NCI-H748 treated with DMSO at 0.1 percent for 48 hours (cell line): Measurements from ENCODE around the gene ERG.

Experiments
- DNase-seq: peaks from one replicate; lab custom pipeline; 2025; lab: John Stamatoyannopoulos, UW

Gene ERG

GRCh38 chr21:38433471-38433870, 64.8 kb downstream of the ERG start:
- DNase-seq, result no peak

- DNase-seq, result no peak
Observed at GRCh38 chr21:38430401-38430984, 67.8 kb downstream of the ERG start.

- DNase-seq, result no peak
Observed at GRCh38 chr21:38429011-38429410, 69.3 kb downstream of the ERG start.

- no peak for DNase-seq
Observed at GRCh38 chr21:38428211-38428610, 70.1 kb downstream of the ERG start.

GRCh38 chr21:38424305-38425019, 73.8 kb downstream of the ERG start:
- DNase-seq, result no peak

- no peak for DNase-seq
Observed at GRCh38 chr21:38422082-38422481, 76.2 kb downstream of the ERG start.

GRCh38 chr21:38420140-38420539, 78.1 kb downstream of the ERG start:
- DNase-seq, result no peak

GRCh38 chr21:38417726-38418125, 80.6 kb downstream of the ERG start:
- no peak for DNase-seq

GRCh38 chr21:38416791-38417190, 81.5 kb downstream of the ERG start:
- DNase-seq, result no peak

GRCh38 chr21:38413958-38414548, 84.2 kb downstream of the ERG start:
- no peak for DNase-seq

- no peak for DNase-seq
Observed at GRCh38 chr21:38410466-38410865, 87.8 kb downstream of the ERG start.

- DNase-seq, result no peak
Observed at GRCh38 chr21:38409907-38410306, 88.4 kb downstream of the ERG start.

GRCh38 chr21:38404177-38404576, 94.1 kb downstream of the ERG start:
- no peak for DNase-seq

- no peak for DNase-seq
Observed at GRCh38 chr21:38402795-38403194, 95.5 kb downstream of the ERG start.

GRCh38 chr21:38402291-38402690, 96.0 kb downstream of the ERG start:
- DNase-seq, result no peak

- no peak for DNase-seq
Observed at GRCh38 chr21:38401191-38401926, 96.9 kb downstream of the ERG start.

- no peak for DNase-seq
Observed at GRCh38 chr21:38400195-38400919, 97.9 kb downstream of the ERG start.

GRCh38 chr21:38399103-38399502, 99.2 kb downstream of the ERG start:
- DNase-seq, result no peak

- no peak for DNase-seq
Observed at GRCh38 chr21:38396325-38396724, 102.0 kb downstream of the ERG start.

- DNase-seq, result no peak
Observed at GRCh38 chr21:38395581-38395980, 102.7 kb downstream of the ERG start.

GRCh38 chr21:38392661-38393060, 105.6 kb downstream of the ERG start:
- no peak for DNase-seq

GRCh38 chr21:38389896-38390295, 108.4 kb downstream of the ERG start:
- no peak for DNase-seq
